Activated B cell treated with CpG ODN at 0.5 μM for 24 hours (primary cell): Measurements from ENCODE around the gene UBASH3A. TPM values are rescaled to one million over a fixed set of nuclear protein-coding genes. Genes with fewer than 3 reads are reported as not detected.
A peak's percentile ranks its signal among the peaks of the same experiment; 100 is the strongest.

ENCODE experiments used
- ATAC-seq: fragments of 200-7000 bp; cut with Tn5 transposase; one replicate; pipeline ENCODE4 v1.10.0; 2021; ENCODE audit warnings: low read depth, mild to moderate bottlenecking, moderate library complexity
- CTCF ChIA-PET: fragments of 350-600 bp; sonication (Branson Sonifier 250); formaldehyde crosslinking; loops from one replicate; lab custom pipeline; 2021; ENCODE audit warnings: antibody characterized with exemption; lab: Charles Lee
- POLR2A ChIA-PET: fragments of 350-600 bp; sonication (Branson Sonifier 250); formaldehyde crosslinking; loops from one replicate; lab custom pipeline; 2021; ENCODE audit warnings: antibody characterized with exemption; lab: Charles Lee
- DNase-seq: peaks from one replicate; pipeline ENCODE4 v3.0.0; 2022
- H3K27ac Mint-ChIP-seq: one replicate; pipeline ENCODE4 v1.8.0; 2020; ENCODE audit warnings: mixed read lengths
- H3K27me3 Mint-ChIP-seq: one replicate; pipeline ENCODE4 v1.8.0; 2021; ENCODE audit warnings: mixed read lengths
- H3K36me3 Mint-ChIP-seq: one replicate; pipeline ENCODE4 v1.8.0; 2021; ENCODE audit warnings: low read depth, mixed read lengths
- H3K4me1 Mint-ChIP-seq: one replicate; pipeline ENCODE4 v1.8.0; 2021; ENCODE audit warnings: mixed read lengths
- H3K4me3 Mint-ChIP-seq: one replicate; pipeline ENCODE4 v1.8.0; 2020; ENCODE audit warnings: mild to moderate bottlenecking, mixed read lengths
- H3K9me3 Mint-ChIP-seq: one replicate; pipeline ENCODE4 v1.8.0; 2020; ENCODE audit warnings: mixed read lengths
- intact Hi-C: fragments of 100-400 bp; cut with micrococcal nuclease; formaldehyde crosslinking; loops from one replicate; pipeline ENCODE4 v1.15.1; 2024
- total RNA-seq: library from RNA; stranded (reverse); gene quantifications from 2 replicates; pipeline ENCODE4 v1.2.3, GENCODE V29; 2022
- TF ChIP-seq, protein P1 (sequence below): fragments of 200-600 bp; IDR thresholded peaks from one replicate; pipeline ENCODE4 v1.8.0; 2022; ENCODE audit warnings: antibody characterized with exemption, mild to moderate bottlenecking

UBASH3A gene
- total RNA-seq, 1 donor from 2014 or later = not detected

DNA sequence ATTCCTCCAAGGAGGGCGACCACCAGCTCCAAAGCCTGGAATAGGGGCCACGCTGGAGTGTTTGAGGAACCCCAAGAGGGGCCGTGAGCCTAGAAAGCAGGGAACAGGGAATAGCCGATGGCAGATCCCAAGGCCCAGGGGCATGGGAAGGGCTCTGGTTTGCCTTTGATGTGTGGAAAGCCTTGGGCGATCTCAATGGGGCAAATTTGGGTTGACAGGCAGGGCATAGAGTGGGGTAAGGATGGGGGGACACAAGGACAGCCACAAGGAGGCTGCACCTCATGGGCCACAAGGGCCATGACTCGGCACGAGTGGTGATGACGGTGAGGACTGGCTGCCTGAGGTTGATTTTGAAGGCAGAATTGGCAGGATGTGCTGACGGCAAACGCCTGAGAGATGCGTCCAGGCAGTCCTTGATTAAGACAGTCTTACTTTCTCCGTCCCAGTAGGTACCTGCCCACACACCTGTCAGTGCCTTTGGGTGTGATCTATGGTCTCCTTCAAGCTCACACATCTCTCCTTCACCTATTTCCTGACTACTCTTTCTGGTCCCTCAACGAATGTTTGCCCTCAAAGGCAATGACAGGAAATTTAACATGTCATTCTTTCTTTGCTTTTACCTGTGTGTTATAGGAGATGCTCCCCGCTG lies 5.8 kb upstream of the UBASH3A start:
- Mint-ChIP-seq H3K9me3 (peaks cover 7% of the 10 kb centered on the region), H3K27ac (no peak overlapping the region)

DNA sequence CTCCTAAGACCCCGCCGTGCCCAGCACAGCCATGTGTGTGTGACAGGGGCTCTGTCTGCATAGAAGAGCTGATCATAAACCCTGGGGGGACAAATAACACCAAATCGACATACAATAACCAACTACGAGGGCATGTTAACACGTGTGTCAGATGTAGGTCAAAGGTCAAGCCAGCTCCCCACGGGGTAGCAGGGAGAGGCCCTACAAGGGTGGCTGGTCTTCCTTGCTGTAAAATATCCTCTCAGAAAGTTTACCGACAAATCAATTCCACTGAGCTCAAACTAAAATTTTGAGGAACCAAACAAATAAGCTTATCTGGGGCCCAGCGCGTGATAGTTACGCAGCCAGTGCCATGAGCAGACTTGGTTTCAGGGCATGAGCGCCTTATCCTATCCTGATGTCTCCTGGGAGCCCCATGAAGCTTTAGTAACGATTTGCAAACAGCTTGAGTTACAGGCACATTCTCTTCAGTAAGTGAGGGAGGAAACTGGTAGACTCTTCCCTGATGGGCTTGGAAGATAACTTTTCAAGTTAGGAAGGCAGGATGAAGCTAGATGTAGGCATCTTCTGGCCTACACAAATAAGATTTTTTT lies 5.2 kb upstream of the UBASH3A start:
- H3K4me1 Mint-ChIP-seq = peaks cover 20% of the 10 kb centered on the region
- TF ChIP-seq, protein P1, sequence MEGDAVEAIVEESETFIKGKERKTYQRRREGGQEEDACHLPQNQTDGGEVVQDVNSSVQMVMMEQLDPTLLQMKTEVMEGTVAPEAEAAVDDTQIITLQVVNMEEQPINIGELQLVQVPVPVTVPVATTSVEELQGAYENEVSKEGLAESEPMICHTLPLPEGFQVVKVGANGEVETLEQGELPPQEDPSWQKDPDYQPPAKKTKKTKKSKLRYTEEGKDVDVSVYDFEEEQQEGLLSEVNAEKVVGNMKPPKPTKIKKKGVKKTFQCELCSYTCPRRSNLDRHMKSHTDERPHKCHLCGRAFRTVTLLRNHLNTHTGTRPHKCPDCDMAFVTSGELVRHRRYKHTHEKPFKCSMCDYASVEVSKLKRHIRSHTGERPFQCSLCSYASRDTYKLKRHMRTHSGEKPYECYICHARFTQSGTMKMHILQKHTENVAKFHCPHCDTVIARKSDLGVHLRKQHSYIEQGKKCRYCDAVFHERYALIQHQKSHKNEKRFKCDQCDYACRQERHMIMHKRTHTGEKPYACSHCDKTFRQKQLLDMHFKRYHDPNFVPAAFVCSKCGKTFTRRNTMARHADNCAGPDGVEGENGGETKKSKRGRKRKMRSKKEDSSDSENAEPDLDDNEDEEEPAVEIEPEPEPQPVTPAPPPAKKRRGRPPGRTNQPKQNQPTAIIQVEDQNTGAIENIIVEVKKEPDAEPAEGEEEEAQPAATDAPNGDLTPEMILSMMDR = no peak
- H3K36me3 Mint-ChIP-seq = no peaks in the 10 kb centered on the region
- no peak overlapping the region for H3K27ac Mint-ChIP-seq
- peaks cover 3% of the 10 kb centered on the region for H3K27me3 Mint-ChIP-seq
- ChIA-PET CTCF (no interaction called here), POLR2A (no interaction called here)
- DNase-seq (no peak), ATAC-seq (no peak)
- peaks cover 7% of the 10 kb centered on the region for H3K9me3 Mint-ChIP-seq
- intact Hi-C loops = no loop called here
- H3K4me3 Mint-ChIP-seq = no peak overlapping the region

More for the DNA sequence above, 5.8 kb upstream of the UBASH3A start:
- DNase-seq (no peak), ATAC-seq (no peak)
- Mint-ChIP-seq H3K27me3 (peaks cover 2% of the 10 kb centered on the region), H3K4me1 (peaks cover 26% of the 10 kb centered on the region), H3K4me3 (no peak overlapping the region), H3K36me3 (no peaks in the 10 kb centered on the region)
- TF ChIP-seq, protein P1 = no peak
- ChIA-PET POLR2A (no interaction called here), CTCF (no interaction called here)
- intact Hi-C loops = no loop called here

DNA sequence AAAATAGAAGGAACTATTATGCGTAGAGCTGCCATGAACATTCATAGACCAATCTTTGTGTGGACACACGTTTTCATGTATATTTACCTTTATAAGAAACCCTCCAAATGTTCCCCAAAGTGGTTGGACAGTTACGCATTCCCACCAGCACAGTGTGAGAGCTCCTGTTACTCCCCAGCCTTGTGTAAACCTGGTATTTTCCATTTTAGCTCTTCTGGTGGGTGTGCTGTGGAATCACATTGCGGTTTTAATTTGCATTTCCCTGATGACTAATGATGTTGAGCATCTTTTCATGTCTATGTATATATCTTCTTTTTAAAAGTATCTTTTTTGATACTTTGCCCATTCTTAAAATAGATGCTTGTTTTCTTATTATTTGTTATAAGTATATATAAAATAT lies 3.2 kb upstream of the UBASH3A start:
- Mint-ChIP-seq H3K4me1 (peaks cover 20% of the 10 kb centered on the region), H3K27ac (no peak overlapping the region), H3K4me3 (no peak overlapping the region), H3K36me3 (no peaks in the 10 kb centered on the region), H3K9me3 (peaks cover 7% of the 10 kb centered on the region), H3K27me3 (peaks cover 4% of the 10 kb centered on the region)
- TF ChIP-seq, protein P1 = no peak
- ATAC-seq = peak; percentile 42
- DNase-seq = no peak
- intact Hi-C loops = loop anchor here (2.0 kb wide), 1 partner anchor 14 kb away; no protein-coding TSS in a partner anchor
- ChIA-PET CTCF (no interaction called here), POLR2A (interaction anchor here (0.5 kb wide), 1 partner anchor 284 kb away, joined by 12 read pairs; no protein-coding TSS in a partner anchor)

DNA sequence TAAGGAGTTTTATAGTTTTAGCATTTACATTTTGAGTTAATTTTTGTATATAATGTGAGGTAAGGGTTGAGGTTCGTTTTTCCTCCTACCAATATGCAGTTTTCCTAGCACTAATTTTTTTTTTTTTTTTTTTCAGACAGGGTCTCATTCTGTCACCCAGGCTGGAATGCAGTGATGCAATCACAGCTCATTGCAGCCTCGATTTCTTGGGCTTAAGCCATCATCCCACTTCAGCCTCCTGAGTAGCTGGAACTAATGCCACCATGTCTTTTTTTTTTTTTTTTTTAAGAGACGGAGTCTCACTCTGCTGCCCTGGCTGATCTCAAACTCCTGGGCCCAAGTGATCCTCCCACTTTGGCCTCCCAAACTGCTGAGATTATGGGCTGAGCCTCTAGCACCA lies 2.5 kb upstream of the UBASH3A start:
- POLR2A ChIA-PET = interaction anchor here (0.5 kb wide), 1 partner anchor 283 kb away, joined by 12 read pairs; no protein-coding TSS in a partner anchor
- no peak overlapping the region for H3K27ac Mint-ChIP-seq
- peaks cover 20% of the 10 kb centered on the region for H3K4me1 Mint-ChIP-seq
- no peak overlapping the region for H3K4me3 Mint-ChIP-seq
- H3K27me3 Mint-ChIP-seq = peaks cover 4% of the 10 kb centered on the region
- DNase-seq = no peak
- H3K36me3 Mint-ChIP-seq = no peaks in the 10 kb centered on the region
- H3K9me3 Mint-ChIP-seq = peaks cover 7% of the 10 kb centered on the region
- CTCF ChIA-PET = no interaction called here
- TF ChIP-seq, protein P1 = no peak
- intact Hi-C loops = loop anchor here (2.0 kb wide), 1 partner anchor 14 kb away; no protein-coding TSS in a partner anchor
- ATAC-seq = no peak

DNA sequence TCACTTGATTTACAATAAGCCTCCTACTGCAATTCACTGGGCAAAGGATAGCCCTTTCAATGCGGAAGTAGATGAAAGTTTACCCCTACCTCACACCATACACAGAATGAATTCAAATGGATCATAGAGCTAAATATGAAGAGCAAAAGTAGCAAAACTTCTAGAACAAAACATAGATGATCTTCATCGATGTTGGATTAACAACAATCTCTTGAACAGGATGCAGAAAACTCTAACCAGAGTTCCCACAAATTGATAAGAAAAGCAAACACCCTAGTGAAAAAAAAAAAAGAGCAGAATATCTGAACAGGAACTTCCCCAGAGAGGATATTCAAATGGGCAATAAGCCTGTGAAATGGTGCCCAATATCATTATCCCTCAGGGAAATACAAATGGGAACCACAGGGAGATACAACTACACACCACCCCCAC lies 1.9 kb upstream of the UBASH3A start:
- Mint-ChIP-seq H3K4me3 (no peak overlapping the region), H3K27ac (no peak overlapping the region), H3K27me3 (peaks cover 4% of the 10 kb centered on the region), H3K4me1 (peaks cover 20% of the 10 kb centered on the region), H3K36me3 (no peaks in the 10 kb centered on the region), H3K9me3 (peaks cover 7% of the 10 kb centered on the region)
- TF ChIP-seq, protein P1 = no peak
- ATAC-seq (no peak), DNase-seq (no peak)
- CTCF ChIA-PET = no interaction called here
- POLR2A ChIA-PET = no interaction called here
- intact Hi-C loops = loop anchor here (2.0 kb wide), 1 partner anchor 13 kb away; no protein-coding TSS in a partner anchor
